GM18868 (cell line): ENCODE results near the gene EIF1B.
A peak's percentile ranks its signal among the peaks of the same experiment; 100 is the strongest.
"Not testable (repeated sequence)": the region's sequence is repeated elsewhere in the genome, so short reads cannot be mapped to it uniquely, and the experiment has no call there.

ENCODE experiments used
- ATAC-seq: cut with Tn5 transposase; IDR thresholded peaks from one replicate; pipeline ENCODE4 v1.9.1; 2021; ENCODE audit warnings: mild to moderate bottlenecking, moderate library complexity; ENCODE audit not compliant: unreplicated experiment

Gene EIF1B

DNA sequence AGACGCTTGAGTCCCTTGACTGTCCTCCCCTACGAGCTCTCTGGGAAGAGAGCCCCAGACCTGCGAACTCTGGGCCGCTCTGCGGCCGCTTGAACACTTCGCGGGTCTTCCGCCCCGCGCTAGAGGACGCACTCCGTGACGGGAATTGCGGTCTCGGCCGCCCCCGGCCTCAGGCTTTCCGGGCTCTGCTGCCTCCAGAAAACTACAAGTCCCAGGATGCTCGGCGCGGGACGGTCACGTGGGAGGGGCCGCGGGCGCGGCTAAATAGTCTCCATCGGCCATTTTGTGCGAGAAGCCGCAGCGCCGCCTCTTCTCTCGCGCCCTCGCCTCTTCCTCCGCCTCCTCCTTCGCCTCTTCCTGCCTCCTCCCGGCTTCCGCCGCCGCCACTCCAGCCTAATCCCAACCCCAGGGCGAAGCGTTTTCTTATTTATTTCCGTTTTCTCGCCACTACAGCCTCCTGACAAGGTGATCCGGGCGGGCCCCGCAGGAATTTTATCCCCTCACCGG is at the start of gene EIF1B:
EIF1B (plus strand) TSS at position 290 of the 507 bp plus-strand sequence. CDS start 235 bp downstream, outside the sequence.
- peak; percentile 91 for ATAC-seq

GRCh38 chr3:40262331-40262730 is 47.2 kb upstream of the EIF1B start:
- ATAC-seq: no peak

GRCh38 chr3:40264451-40264850 is 45.1 kb upstream of the EIF1B start:
- ATAC-seq: no peak

DNA sequence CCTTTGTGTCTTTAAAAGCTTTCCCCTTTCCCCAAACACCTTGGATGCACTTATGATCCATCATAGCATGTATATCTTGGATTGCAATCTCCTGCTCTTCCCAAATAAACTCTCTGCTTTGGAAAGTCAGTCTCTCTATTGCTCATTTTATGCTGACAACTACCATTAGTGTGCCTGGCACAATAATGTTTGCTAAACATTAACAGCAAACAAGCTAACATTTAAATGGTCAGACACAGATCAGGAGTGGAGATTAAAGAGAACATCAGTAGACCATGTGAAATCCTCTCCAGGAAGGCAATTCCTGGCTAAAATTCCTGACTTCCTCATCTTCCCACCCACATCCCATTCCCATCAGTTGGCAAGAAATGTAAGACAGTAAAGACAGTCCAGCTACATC is 44.3 kb upstream of the EIF1B start:
- no peak for ATAC-seq

GRCh38 chr3:40267937-40268724 is 41.4 kb upstream of the EIF1B start:
- no peak for ATAC-seq

GRCh38 chr3:40268802-40269524 is 40.5 kb upstream of the EIF1B start:
- no peak for ATAC-seq

DNA sequence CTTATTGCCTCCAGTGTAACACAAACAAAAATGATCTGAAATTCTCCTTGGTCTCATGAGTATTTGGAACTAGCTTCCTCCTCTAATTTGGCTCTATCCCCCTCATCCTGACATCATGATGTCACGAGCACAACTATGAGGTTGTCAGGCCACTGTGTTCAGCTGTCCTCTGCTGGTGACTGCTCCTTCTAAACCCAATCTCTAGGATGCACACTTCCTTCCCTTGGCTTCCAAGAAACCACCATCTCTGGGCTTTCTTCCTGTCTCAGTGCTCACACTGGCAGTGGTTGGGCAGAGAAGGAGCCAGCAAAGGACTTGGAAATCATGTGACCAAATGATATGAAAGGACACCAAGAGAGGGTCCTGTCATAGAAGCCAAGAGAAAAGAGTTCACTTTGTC is 30.7 kb upstream of the EIF1B start:
- no peak for ATAC-seq

- no peak for ATAC-seq
These were observed 27.5 kb upstream of the EIF1B start for GRCh38 chr3:40281995-40282394.

- ATAC-seq: not testable (repeated sequence)
These were observed 26.4 kb upstream of the EIF1B start for GRCh38 chr3:40283057-40283456.

GRCh38 chr3:40287248-40287647 is 22.3 kb upstream of the EIF1B start:
- ATAC-seq: peak; percentile 67

GRCh38 chr3:40290396-40290795 is 19.1 kb upstream of the EIF1B start:
- ATAC-seq: no peak

DNA sequence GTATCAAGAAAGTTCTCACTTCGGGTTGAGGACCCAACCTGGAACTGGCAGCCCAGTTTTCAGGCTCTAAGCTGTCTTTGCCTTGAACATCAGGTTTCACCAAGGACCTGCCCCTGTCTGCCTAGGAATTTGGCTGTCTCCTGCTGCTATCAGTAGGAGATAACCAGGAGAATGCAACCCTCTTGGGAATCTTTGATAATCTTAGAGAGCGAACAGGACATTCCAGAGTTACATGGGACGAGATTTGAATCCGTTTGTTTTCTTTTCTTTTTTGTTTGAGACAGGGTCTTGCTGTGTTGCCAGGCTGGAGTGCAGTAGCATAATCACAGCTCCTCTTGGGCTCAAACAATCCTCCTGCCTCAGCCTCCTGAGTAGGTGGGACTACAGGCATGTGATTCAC is 18.0 kb upstream of the EIF1B start:
- no peak for ATAC-seq

DNA sequence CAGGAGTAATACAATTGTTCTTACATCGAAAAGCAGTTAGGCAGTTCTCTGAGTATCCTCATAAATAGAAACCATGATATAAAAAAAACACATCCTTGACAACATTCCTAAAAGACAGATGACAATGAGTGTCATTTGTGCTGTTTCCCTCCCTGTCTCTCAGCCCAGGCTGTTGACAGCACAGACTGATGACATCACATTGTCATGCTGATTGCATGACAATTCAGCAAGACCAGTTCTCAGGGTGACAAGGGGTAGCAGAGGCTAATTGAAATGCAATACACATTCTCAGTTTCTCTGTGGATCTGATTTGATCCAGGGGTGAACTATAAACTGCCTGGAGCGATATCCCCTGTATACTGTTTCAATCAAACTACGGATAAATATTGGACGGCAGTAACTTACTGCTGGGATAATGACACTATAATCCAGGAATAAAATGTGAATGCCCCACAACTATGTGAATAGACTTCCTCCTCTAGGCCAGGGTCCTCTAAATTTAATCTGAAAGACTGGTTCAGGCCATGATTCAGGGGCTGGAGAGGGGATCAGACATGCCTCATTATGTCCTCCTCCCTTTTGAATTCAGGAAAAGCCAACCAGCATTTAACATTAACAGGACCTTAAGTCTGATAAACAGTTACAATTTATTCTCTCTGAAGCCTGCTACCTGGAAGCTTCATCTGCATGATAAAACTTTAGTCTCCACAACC is 16.7 kb upstream of the EIF1B start:
- no peak for ATAC-seq

GRCh38 chr3:40294434-40294833 is 15.1 kb upstream of the EIF1B start:
- ATAC-seq: no peak

DNA sequence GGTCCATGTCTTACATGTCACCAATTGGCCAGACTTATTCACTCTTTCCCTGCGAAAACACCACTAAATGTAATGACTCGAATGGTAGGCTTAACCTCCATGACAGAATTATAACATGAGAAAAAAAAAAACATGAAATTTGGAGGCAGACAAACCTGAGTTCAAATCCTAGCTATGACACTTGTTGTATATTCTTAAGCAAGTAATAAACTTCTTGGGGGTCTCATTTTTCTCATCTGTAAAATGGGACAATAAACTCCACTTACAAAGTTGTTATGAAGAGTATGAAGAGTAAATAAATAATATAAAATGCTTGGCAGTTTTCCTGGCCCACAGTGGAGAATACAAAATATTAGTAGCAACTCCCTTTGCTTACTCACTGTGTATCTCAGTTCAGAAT is 11.4 kb upstream of the EIF1B start:
- ATAC-seq: no peak

DNA sequence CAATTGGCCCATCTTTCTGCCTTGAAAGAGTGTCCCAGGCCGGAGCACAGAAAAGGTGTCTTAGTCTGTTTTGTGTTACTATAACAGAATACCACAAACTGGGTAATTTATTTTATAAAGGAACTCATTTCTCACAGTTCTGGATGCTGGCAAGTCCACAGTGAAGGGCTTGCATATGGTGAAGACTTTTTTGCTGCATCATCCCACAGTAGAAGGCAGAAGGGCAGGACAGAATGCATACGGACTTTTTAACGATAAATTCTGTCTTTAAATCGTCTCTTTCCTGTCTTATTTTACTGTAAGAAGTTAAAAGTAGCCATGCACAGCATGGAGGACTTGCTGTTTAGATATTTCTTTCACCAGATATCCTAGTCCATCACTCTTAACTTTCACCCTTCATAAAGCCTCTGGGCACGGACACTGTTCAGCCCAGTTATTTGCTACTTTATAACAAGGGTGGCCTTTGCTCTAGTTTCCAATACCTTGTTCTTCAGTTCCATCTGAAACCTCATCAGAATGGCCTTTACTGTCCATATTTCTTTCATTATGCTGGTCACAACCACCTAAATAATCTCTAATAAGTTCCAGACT is 10.3 kb upstream of the EIF1B start:
- ATAC-seq: no peak

DNA sequence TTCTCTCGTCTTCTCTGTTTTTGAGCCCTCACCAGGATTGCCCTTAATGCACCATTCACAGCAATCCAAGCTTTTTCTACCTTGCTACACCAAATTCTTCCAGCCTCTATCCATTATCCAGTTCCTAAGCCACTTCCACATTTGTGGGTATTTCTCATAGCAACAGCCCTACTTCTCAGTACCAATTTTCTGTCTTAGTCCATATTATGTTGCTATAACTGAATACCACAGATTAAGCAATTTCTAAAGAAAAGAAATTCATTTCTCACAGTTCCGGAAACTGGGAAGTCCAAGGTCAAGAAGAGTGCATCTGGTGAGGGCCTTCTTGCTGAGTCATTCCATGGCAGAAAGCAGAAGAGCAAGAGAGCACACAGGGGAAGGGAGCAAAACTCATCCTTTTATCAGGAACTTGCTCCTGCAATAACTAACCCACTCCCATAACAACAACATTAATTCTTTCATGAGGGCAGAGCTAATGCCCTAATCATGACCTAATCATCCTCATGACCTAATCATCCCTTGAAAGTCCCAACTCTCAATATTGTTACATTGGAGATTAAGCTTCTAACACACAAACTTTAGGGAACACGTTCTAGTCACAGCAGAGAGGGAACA is 9.7 kb upstream of the EIF1B start:
- ATAC-seq: no peak

- no peak for ATAC-seq
These were observed 6.7 kb upstream of the EIF1B start for GRCh38 chr3:40302784-40303183.

DNA sequence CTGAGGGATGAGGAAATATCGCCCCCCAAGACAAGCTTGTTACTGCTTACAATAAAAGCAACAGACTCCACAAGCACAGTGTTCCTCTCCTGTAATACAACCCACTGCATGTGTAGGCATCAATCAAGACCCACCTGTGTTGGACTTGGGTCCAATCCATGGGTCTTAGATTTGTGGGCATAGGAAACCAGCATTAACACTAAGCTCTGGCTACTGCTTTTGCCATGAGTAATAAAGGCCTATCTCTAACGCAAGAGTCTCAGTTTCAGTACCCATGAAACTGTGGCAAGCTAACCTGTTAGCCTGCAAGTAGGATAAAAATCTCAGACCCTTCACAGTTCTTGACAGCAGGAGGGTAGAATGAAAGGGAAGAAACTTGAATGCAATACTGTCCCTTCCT is 5.2 kb upstream of the EIF1B start:
- ATAC-seq: peak; percentile 38

GRCh38 chr3:40306336-40306735 is 3.2 kb upstream of the EIF1B start:
- ATAC-seq: no peak

DNA sequence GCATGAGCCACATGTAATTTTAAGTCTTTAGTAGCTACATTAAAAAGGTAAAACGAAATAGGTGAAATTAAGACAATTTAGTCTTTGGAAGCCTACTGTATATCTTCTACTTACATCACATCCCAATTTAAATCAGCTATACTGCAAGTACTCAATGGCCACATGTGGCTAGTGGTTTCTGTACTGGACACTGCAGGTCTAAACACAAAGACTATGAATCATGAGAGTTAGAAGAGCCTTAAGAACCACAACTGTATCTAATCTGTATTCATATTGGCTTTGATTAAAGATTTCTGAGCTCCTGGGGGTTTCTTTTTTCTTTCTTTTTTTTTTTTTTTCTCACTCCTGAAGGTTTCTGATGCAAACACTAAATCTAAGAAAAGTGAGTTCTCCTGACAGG is 2.3 kb upstream of the EIF1B start:
- ATAC-seq: no peak
